ENCODE results near the gene TIPRL.
A peak's percentile ranks its signal among the peaks of the same experiment; 100 is the strongest.
"Not testable (repeated sequence)": the region's sequence is repeated elsewhere in the genome, so short reads cannot be mapped to it uniquely, and the experiment has no call there.

The TIPRL gene

DNA sequence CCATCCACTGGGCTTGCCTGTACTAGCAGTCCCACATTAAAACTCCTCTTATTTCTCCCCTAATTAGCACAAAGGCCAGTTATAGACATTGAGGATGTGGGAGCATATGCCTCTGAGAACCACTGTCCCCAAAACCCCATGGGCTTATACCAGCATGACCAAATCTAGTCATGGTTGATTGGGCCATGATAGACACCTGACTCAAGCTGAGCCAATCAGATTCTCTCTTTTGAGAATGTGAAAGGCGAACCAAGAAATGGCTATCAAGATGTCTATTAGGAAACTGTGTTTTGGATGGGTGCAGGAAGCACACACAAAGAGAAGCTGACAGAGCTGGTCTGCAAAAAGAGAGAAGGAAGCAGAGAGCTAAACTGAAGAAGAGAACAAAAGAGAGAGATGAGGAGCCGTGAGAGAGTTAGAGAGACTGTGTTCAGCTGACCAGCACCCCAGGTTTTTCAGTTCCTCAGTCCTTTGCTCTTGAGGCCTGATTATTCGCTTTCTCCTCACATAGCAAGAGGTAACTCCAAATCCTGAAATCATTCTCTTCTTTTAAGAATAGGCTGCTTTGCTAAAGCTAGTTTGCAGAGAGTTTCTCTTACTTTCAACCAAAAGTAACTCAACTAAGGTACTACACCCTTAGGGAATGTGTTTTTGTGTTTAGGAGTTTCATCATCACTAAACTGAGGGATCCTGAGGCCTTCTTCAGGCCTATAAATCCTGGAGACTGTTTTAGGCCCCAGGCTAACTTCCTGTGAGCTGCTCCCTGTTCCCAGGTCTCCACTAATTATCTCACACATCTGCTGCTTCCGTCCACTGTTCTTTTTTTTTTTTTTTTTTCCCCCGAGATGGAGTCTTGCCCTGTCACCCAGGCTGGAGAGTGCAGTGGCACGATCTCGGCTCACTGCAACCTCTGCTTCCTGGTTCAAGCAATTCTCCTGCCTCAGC, 7.9 kb upstream of the TIPRL start:
- peak; percentile 28 for DNase-seq (ENCODE audit: low spot score)
- in situ Hi-C loops (cut with MboI; ENCODE audit: low sequenced_read_pairs, unreplicated experiment): no loop called here
- TF ChIP-seq, protein P1, sequence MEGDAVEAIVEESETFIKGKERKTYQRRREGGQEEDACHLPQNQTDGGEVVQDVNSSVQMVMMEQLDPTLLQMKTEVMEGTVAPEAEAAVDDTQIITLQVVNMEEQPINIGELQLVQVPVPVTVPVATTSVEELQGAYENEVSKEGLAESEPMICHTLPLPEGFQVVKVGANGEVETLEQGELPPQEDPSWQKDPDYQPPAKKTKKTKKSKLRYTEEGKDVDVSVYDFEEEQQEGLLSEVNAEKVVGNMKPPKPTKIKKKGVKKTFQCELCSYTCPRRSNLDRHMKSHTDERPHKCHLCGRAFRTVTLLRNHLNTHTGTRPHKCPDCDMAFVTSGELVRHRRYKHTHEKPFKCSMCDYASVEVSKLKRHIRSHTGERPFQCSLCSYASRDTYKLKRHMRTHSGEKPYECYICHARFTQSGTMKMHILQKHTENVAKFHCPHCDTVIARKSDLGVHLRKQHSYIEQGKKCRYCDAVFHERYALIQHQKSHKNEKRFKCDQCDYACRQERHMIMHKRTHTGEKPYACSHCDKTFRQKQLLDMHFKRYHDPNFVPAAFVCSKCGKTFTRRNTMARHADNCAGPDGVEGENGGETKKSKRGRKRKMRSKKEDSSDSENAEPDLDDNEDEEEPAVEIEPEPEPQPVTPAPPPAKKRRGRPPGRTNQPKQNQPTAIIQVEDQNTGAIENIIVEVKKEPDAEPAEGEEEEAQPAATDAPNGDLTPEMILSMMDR (IDR thresholded peaks at IDR 0.05; ENCODE audit: borderline replicate concordance, control extremely low read depth, extremely low read depth, insufficient read depth, missing control alignments): no peak

DNA sequence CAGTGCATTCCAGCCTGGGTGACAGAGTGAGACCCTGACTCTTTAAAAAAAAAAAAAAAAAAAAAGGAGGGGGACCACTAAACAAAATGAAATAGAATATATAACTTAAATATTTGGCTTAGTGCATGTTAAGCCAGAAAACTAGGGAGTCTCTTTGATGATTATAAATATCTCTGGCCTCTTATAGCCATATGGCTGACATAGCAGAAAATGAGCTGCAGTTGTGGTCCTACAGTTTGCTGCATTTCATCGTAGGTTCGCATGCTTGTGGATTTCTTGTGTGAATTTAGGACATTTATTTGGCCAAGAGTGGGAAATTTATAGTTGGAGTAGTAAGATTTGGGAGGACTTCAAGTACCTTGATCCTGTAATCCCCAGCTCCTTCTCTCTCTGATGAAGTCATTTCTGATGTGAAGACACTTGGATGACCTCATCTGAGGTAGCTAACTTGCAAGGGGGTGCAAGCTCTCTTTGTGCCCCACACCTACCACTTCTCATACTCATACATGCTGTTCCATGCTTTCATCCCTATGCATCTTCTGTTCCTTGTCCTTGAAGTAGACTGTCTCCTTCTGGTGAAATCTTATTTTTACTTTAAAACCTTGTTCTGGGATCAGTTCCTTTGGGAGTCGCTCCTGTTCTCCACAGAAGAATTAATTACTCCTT, 6.4 kb upstream of the TIPRL start:
- in situ Hi-C loops (cut with MboI; ENCODE audit: low sequenced_read_pairs, unreplicated experiment): no loop called here

DNA sequence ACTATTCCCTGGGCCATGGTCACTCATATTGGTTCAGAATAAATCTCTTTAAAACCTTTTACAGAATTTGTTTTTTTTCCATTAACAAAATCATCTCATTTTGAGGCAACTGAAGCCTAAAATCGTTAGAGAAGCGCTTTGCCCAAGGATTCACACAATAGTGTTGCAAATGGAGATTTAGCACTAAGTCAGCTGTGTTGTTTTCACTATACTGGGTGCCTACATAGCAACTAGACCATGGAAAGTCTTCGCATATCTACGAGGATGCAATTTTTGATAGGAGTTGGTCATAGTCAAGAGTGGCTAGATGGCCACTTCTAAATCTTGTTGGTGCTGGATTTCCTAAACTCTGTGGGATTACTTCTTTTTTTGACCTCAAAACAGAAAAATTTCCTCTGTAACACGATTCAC, 530 bp upstream of the TIPRL start:
- in situ Hi-C loops (cut with MboI; ENCODE audit: low sequenced_read_pairs, unreplicated experiment): no loop called here
- TF ChIP-seq, protein P1 (IDR thresholded peaks at IDR 0.05; ENCODE audit: borderline replicate concordance, control extremely low read depth, extremely low read depth, insufficient read depth, missing control alignments): no peak
- peak; percentile 20 for DNase-seq (ENCODE audit: low spot score)

More for the DNA sequence above, 6.4 kb upstream of the TIPRL start:
- TF ChIP-seq, protein P1 (IDR thresholded peaks at IDR 0.05; ENCODE audit: borderline replicate concordance, control extremely low read depth, extremely low read depth, insufficient read depth, missing control alignments): no peak
- DNase-seq (ENCODE audit: low spot score): no peak

DNA sequence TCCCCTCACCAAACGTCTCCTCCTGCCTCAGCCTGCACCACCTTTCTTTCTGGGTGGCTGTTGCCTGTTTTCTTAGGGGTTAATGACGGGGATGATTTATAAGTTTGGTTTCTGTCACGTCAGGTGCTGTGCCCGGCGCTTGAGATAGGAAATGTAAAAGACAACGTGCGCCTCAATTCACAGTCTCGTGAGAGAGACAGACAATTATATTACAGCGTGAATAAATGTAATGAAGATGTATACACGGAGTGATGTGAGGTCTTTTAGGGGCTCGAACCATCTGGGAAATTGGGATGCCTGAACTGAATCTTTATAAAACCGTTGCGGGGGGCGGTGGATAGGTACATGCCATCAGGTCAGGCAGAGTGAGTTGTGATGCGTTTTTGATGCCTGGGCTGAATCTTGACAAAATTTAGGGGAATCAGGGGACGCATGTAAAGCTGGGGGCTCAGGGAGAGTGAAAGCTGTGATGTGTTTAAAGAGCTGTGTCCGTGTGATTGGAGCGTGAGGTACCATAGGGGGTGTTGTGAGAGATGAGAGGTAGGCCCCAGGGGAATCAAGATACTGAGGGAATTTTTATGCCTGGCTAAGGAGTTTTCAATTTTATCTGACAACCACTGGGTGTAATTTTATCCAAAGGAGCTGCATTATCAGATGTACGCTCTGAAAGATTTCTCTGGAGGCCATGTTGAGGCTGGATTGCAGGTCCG, 831 bp downstream of the TIPRL start:
- in situ Hi-C loops (cut with MboI; ENCODE audit: low sequenced_read_pairs, unreplicated experiment): no loop called here
- peak; percentile 39 for DNase-seq (ENCODE audit: low spot score)
- TF ChIP-seq, protein P1 (IDR thresholded peaks at IDR 0.05; ENCODE audit: borderline replicate concordance, control extremely low read depth, extremely low read depth, insufficient read depth, missing control alignments): no peak

DNA sequence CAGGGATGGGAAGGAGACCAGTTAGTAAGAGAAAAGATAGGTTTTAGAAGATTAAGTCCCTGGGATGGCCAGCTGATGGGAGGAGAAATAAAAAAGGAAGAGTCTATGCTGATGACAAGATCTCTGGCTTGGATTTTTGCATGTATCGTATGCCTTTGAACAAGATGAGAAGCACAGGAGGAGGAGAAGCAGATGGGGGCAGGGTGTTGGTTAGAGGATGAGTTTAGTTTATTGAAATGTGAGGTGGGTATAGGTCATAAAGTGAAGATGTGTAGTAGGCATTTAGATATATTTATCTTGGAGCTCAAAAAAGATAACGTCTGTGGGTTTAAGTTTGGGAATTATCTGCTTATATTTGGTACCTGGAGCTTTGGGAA, 1.4 kb downstream of the TIPRL start:
- DNase-seq (ENCODE audit: low spot score): no peak
- in situ Hi-C loops (cut with MboI; ENCODE audit: low sequenced_read_pairs, unreplicated experiment): no loop called here
- TF ChIP-seq, protein P1 (IDR thresholded peaks at IDR 0.05; ENCODE audit: borderline replicate concordance, control extremely low read depth, extremely low read depth, insufficient read depth, missing control alignments): no peak

DNA sequence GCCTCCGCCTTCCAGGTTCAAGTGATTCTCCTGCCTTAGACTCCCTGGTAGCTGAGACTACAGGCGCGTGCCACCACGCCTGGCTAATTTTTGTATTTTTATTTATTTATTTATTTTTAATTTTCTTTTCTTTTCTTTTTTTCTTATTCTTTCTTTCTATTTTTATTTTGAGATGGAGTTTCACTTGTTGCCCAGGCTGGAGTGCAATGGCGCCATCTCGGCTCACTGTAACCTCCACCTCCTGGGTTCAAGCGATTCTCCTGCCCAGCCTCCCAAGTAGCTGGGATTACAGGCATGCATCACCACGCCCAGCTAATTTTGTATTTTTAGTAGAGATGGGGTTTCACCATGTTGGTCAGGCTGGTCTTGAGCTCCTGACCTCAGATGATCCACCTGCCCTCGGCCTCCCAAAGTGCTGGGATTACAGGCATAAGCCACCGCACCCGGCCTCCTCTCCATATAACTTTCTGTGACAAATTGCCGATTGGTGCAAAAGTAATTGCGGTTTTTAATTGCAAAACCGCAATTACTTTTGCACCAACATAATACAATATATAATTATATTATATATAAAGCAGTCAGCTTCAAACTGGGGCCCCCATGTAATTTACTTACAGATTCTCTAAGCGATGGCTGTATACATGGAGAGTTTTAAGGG, 2.4 kb downstream of the TIPRL start:
- DNase-seq (ENCODE audit: low spot score); in situ Hi-C loops (cut with MboI; ENCODE audit: low sequenced_read_pairs, unreplicated experiment): not testable (repeated sequence)
